GM13976 (cell line): ENCODE data around the gene CD93.

Experiments
- DNase-seq: peaks from one replicate; pipeline ENCODE4 v3.0.0; 2012; ENCODE audit warnings: low spot score
- CTCF ChIP-seq: IDR thresholded peaks from 2 replicates; pipeline ENCODE4 v1.5.1; 2012; ENCODE audit warnings: borderline replicate concordance, mild to moderate bottlenecking; ENCODE audit not compliant: insufficient read depth; ENCODE audit errors: extremely low read depth, missing control alignments, control extremely low read depth
- in situ Hi-C: fragments of 300-500 bp; cut with MboI; formaldehyde crosslinking; loops from one replicate; pipeline ENCODE4 v1.12.0; 2022; ENCODE audit warnings: low sequenced_read_pairs, mixed read lengths, inconsistent platforms; ENCODE audit not compliant: unreplicated experiment

The CD93 gene

GRCh38 chr20:23125159-23125558, 39.0 kb upstream of the CD93 start:
- TF ChIP-seq CTCF: no peak
- in situ Hi-C loops: no loop called here
- no peak for DNase-seq

- in situ Hi-C loops: no loop called here
- TF ChIP-seq CTCF: no peak
These were observed 37.8 kb upstream of the CD93 start for GRCh38 chr20:23123886-23124285.

GRCh38 chr20:23122796-23123655, 36.9 kb upstream of the CD93 start:
- in situ Hi-C loops: no loop called here
- DNase-seq: no peak
- TF ChIP-seq CTCF: no peak

More at GRCh38 chr20:23123886-23124285, 37.8 kb upstream of the CD93 start:
- DNase-seq: no peak

GRCh38 chr20:23122321-23122720, 36.2 kb upstream of the CD93 start:
- no peak for TF ChIP-seq CTCF
- in situ Hi-C loops: no loop called here
- DNase-seq: no peak

GRCh38 chr20:23121751-23122320, 35.7 kb upstream of the CD93 start:
- in situ Hi-C loops: no loop called here
- no peak for TF ChIP-seq CTCF
- no peak for DNase-seq

- no peak for DNase-seq
- in situ Hi-C loops: no loop called here
- TF ChIP-seq CTCF: no peak
These were observed 35.0 kb upstream of the CD93 start for GRCh38 chr20:23120936-23121750.
